GM12875 (cell line): ENCODE measurements around the gene E2F4.

ENCODE experiments used
- H3K4me3 ChIP-seq: one replicate; pipeline ENCODE4 v1.5.1; 2011; ENCODE audit warnings: low read depth, low read length, control low read depth
- TF ChIP-seq, protein P1 (sequence below): IDR thresholded peaks from 2 replicates; pipeline ENCODE4 v1.5.1; 2011; ENCODE audit warnings: low read depth, mild to moderate bottlenecking, control low read depth, inconsistent platforms, low read length, moderate library complexity, borderline replicate concordance; ENCODE audit not compliant: insufficient read depth

E2F4 gene

DNA sequence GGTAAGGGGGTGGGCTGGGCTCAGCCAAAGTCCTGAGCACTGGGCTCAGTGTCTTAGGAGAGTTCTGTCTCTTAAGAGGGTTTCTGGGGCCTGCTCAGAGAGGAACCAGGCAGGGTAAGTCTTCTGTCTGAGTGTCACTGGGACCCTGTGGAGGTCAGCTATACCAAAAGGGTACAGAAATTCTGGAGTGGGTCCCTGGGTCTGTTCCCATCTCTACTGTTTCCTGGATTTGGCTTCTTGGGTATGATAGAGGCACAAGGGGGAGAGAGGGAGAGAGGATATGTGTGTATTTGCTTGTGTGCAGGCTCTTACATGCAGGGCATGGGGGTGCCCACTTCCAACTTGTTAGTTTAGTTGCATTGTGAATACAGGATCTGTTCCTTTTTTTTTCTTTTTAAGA, 1.6 kb downstream of the E2F4 start:
- TF ChIP-seq, protein P1, sequence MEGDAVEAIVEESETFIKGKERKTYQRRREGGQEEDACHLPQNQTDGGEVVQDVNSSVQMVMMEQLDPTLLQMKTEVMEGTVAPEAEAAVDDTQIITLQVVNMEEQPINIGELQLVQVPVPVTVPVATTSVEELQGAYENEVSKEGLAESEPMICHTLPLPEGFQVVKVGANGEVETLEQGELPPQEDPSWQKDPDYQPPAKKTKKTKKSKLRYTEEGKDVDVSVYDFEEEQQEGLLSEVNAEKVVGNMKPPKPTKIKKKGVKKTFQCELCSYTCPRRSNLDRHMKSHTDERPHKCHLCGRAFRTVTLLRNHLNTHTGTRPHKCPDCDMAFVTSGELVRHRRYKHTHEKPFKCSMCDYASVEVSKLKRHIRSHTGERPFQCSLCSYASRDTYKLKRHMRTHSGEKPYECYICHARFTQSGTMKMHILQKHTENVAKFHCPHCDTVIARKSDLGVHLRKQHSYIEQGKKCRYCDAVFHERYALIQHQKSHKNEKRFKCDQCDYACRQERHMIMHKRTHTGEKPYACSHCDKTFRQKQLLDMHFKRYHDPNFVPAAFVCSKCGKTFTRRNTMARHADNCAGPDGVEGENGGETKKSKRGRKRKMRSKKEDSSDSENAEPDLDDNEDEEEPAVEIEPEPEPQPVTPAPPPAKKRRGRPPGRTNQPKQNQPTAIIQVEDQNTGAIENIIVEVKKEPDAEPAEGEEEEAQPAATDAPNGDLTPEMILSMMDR: no peak
- peak overlapping the region; percentile 82 for H3K4me3 ChIP-seq

DNA sequence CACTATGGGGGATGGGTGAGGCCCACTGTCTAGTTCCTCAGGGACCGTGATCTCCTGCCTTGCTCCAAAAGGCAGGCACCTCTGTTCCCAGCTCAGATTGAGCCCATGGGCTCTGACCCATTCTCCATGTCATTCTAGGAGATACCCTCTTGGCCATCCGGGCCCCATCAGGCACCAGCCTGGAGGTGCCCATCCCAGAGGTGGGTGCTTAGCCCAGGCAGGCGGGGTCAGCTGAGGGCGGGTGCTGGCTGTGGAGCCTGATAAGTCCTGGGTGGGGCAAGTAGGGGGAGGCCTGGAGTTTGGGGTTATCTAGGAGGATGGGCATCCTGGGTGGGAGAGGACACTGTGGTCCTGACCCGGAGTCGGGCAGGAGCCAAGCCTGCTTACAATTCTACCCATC, 2.3 kb downstream of the E2F4 start:
- H3K4me3 ChIP-seq: no peak overlapping the region
- TF ChIP-seq, protein P1: no peak

DNA sequence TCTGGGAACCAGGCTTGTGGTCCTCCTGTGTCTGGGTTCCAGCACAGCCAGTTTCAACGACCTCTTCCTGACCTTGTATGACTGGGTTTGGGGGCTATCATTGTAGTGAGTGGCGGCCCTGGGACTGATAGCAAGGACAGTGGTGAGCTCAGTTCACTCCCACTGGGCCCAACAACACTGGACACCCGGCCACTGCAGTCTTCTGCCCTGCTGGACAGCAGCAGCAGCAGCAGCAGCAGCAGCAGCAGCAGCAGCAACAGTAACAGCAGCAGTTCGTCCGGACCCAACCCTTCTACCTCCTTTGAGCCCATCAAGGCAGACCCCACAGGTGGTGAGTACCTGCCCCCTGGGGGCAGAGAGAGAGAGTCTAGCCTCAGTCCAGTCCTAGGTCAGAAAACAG, 3.7 kb downstream of the E2F4 start:
- TF ChIP-seq, protein P1: no peak
- no peak overlapping the region for H3K4me3 ChIP-seq

DNA sequence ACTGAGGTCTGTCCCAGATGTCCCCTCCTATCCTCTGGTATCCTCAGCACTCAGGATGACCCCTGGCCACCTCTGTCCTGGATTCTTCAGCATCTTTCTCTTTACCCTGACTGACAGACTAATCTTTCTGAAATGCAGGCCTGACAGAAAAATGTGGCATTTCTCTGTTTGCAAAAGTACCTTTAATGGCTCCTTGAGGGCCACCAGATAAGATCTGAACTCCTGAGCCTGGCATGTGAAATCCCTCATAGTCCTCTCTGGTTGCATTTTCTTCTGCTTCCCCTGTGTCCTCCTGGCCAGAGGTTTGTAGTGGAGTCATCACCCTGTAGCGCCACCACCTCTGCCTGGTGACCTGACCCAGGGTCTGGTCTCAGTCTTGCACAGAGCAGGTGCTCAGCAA, 4.9 kb downstream of the E2F4 start:
- no peak overlapping the region for H3K4me3 ChIP-seq
- TF ChIP-seq, protein P1: no peak

DNA sequence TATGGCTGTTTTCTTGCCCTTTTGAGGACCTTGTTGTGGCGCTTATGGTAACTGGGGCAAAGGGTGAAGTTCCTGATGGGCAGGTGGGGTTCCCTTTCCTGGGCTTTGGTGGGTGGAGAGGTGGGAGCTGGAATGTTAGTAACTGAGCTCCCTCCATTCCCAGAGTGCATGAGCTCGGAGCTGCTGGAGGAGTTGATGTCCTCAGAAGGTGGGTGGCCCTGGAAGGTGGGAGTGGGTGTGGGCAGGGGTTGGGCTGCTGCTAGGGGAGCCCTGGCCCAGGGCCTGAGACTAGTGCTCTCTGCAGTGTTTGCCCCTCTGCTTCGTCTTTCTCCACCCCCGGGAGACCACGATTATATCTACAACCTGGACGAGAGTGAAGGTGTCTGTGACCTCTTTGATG, 5.7 kb downstream of the E2F4 start:
- TF ChIP-seq, protein P1: no peak
- H3K4me3 ChIP-seq: no peak overlapping the region

DNA sequence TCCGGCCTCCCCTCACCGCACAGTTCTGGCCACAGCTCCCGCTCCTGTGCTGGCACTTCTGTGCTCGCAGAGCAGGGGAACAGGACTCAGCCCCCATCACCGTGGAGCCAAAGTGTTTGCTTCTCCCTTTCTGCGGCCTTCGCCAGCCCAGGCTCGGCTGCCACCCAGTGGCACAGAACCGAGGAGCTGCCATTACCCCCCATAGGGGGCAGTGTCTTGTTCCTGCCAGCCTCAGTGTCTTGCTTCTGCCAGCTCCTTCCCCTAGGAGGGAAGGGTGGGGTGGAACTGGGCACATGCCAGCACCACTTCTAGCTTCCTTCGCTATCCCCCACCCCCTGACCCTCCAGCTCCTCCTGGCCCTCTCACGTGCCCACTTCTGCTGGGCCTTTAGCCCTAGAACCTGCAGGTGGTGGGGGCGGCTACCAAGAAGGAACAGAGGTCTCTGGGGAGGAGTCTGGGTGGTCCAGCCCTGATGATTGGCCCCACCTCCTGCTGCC, 6.3 kb downstream of the E2F4 start:
- no peak overlapping the region for H3K4me3 ChIP-seq
- TF ChIP-seq, protein P1: peak; percentile 56; the same call in 1 of the 2 replicates

DNA sequence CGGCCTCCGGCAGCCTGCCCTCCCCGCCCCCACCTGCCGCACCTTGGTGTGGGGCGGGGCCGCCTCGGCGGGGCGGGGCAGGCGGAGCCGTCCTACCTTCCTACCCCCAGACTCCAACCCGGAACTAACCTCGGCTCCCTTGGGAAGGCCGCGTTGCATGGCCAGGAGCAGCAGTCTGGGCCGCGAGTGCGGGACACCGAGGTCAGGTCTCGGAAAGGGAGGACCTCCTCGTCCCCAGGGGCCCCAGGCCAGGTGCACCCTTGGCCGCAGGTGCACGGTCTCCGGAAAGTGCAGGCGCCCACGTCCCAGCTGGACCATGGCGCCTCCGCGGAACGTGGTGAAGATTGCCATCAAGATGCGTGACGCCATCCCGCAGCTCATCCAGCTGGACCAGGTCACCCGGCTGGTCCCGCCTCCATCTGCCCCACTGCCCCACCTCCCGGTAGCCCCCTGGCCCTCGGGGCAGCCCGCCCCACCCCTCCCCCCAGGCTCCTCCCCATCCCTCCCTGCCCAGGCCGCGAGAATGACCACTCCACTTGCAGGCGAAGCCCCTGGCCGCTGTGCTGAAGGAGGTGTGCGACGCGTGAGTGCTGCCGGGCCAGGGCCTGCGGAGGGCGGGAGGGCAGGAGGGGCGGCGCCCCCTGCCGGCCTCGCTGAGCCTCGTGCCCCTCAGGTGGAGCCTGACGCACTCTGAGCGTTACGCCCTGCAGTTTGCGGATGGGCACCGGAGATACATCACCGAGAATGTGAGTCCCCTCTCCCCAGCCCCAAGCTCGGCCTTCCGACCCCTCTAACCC, 7.3 kb downstream of the E2F4 start, which contains the start of gene ELMO3:
ELMO3 (plus strand) TSS at position 121 of the 797 bp plus-strand sequence; CDS start at position 317, 196 bp downstream.
- TF ChIP-seq, protein P1: 0 out of 2 replicates have a peak, but pooled peaks have one; percentile 19
- H3K4me3 ChIP-seq: no peak within 1 kb of the TSS
